Measurements from ENCODE around the gene APBB2. TPM values are rescaled to one million over a fixed set of nuclear protein-coding genes. Genes with fewer than 3 reads are reported as not detected.

Gene APBB2
- total and polyA plus RNA-seq, 2 of the 4 experiments (the other 2 are of a cell fraction), result 47.9 to 75.5 TPM

DNA sequence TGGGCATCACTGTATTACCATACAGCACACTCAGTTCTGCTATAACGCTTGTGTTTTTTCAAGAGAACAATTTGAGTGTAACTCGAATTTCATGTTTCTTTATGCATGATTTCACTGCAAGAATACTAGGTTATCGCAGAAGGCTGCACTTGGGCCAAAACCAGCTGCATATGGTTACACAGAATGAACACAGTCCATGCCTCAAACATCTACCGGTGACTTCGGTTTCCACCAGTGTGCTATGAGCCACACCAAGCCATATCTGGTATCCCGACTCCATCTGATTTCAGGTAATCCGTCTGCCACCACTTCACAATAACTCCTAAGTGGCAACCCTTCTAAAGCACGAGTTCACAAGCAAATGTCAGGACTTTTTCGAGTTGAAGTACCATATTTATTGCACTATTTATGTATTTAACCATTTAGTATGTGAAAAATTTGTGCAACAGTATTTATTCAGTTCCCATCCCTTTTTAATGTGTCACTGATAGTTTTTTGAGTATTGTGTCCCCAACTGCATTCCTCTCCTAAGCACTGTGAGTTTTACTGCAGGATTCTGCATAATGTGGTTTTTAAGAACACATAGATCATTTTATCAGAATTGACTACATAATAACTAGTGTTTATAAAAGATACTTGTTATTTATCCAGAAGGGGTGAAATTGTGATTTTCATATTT is 111.8 kb downstream of the APBB2 start:
- H4K91ac ChIP-seq (ENCODE audit: insufficient read depth, low read depth, low read length), result no peak overlapping the region
- no peak overlapping the region for H3K18ac ChIP-seq (ENCODE audit: low read depth, low read length)
- in situ Hi-C loops (cut with MboI; ENCODE audit: low sequenced_read_pairs) (no loop called here), dilution Hi-C loops (cut with HindIII; ENCODE audit: low sequenced_read_pairs, unreplicated experiment) (no loop called here), intact Hi-C loops (cut with micrococcal nuclease) (no loop called here)
- no peak overlapping the region for H2BK15ac ChIP-seq (ENCODE audit: low read depth, low read length)
- H2AFZ ChIP-seq (replicated peaks; ENCODE audit: low read length, poor library complexity), result no peak overlapping the region
- no peak overlapping the region for H2BK5ac ChIP-seq (ENCODE audit: low read depth, low read length, poor library complexity, severe bottlenecking)
- H3K27me3 ChIP-seq (ENCODE audit: control insufficient read depth, insufficient read depth, low read length), result no peaks in the 10 kb centered on the region
- DNase-seq, result no peak
- 61% methylated on average over 3 of the region's 9 CpGs; no CpG with 5 or more reads in 1 of the 2 experiments for WGBS, 2 experiments (ENCODE audit: extremely low coverage in 2 of 2, insufficient read length in 1 of 2)
- no peak overlapping the region for H3K27ac ChIP-seq (ENCODE audit: insufficient read depth, low read length)
- no peak overlapping the region; the same call in 1 of the 2 replicates for H3K14ac ChIP-seq (replicated peaks; ENCODE audit: low read depth, low read length)
- no peak overlapping the region for H4K5ac ChIP-seq (ENCODE audit: low read depth, low read length)
- H2BK20ac ChIP-seq (ENCODE audit: low read depth, low read length), result no peak overlapping the region
- H4K20me1 ChIP-seq (ENCODE audit: insufficient read depth, low read length), result peaks cover 2% of the 10 kb centered on the region; the same call in 1 of the 2 replicates
- H3K56ac ChIP-seq (ENCODE audit: extremely low read depth, insufficient read depth, low read length), result no peak overlapping the region
- no peak overlapping the region for H3K4me3 ChIP-seq (ENCODE audit: insufficient read depth, low read depth, low read length)
- H3K9me1 ChIP-seq (ENCODE audit: insufficient read depth, low read length), result peaks cover 3% of the 10 kb centered on the region; the same call in 1 of the 2 replicates
- peaks cover 14 to 26% of the 10 kb centered on the region in 2 experiments for H3K79me1 ChIP-seq (ENCODE audit: low read depth in 1 of 2, low read length in 2 of 2)
- H3K4ac ChIP-seq (ENCODE audit: low read depth, low read length), result no peak overlapping the region; the same call in 1 of the 2 replicates
- no peak for TF ChIP-seq BHLHE40 (IDR thresholded peaks at IDR 0.05; ENCODE audit: low read depth, low read length)
- no peak for TF ChIP-seq RAD21 (IDR thresholded peaks at IDR 0.05; ENCODE audit: low read length)
- TF ChIP-seq RCOR1 (IDR thresholded peaks at IDR 0.05; ENCODE audit: insufficient replicate concordance, low read length), result no peak
- TF ChIP-seq MAFK (IDR thresholded peaks at IDR 0.05; ENCODE audit: low read depth, low read length), result no peak
- TF ChIP-seq, protein P1, sequence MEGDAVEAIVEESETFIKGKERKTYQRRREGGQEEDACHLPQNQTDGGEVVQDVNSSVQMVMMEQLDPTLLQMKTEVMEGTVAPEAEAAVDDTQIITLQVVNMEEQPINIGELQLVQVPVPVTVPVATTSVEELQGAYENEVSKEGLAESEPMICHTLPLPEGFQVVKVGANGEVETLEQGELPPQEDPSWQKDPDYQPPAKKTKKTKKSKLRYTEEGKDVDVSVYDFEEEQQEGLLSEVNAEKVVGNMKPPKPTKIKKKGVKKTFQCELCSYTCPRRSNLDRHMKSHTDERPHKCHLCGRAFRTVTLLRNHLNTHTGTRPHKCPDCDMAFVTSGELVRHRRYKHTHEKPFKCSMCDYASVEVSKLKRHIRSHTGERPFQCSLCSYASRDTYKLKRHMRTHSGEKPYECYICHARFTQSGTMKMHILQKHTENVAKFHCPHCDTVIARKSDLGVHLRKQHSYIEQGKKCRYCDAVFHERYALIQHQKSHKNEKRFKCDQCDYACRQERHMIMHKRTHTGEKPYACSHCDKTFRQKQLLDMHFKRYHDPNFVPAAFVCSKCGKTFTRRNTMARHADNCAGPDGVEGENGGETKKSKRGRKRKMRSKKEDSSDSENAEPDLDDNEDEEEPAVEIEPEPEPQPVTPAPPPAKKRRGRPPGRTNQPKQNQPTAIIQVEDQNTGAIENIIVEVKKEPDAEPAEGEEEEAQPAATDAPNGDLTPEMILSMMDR (conservative IDR thresholded peaks at IDR 0.05; ENCODE audit: low read depth, low read length), result no peak
- TF ChIP-seq FOS (IDR thresholded peaks at IDR 0.05; ENCODE audit: low read depth, low read length), result no peak
- TF ChIP-seq SMC3 (IDR thresholded peaks at IDR 0.05; ENCODE audit: low read depth, low read length), result no peak
- no peak for TF ChIP-seq MXI1 (IDR thresholded peaks at IDR 0.05; ENCODE audit: borderline replicate concordance, low read depth, low read length)
- no peak overlapping the region for H3K9ac ChIP-seq (ENCODE audit: low read depth, low read length)
- POLR2A ChIA-PET (ENCODE audit: unreplicated experiment), result no interaction called here
- H3K36me3 ChIP-seq (ENCODE audit: control insufficient read depth, insufficient read depth, low read length), result no peaks in the 10 kb centered on the region
- no peak overlapping the region for H3K4me2 ChIP-seq (ENCODE audit: low read depth, low read length)
- CTCF ChIA-PET, result no interaction called here
- no peak overlapping the region; the same call in 1 of the 2 replicates for H2AK5ac ChIP-seq (ENCODE audit: low read depth, low read length)
- 0 out of 4 replicates have a peak overlapping the region, but pooled peaks of 1 of the 2 experiments have one; percentile 25 for H4K8ac ChIP-seq (ENCODE audit: low read depth in 2 of 2, low read length in 2 of 2)
- H3K9me3 ChIP-seq (ENCODE audit: control insufficient read depth, insufficient read depth, low read length), result no peaks in the 10 kb centered on the region
- BruUV-seq (replicated peaks), result no TSS peak
- H2BK120ac ChIP-seq (ENCODE audit: low read depth, low read length), result no peak overlapping the region
- no peak overlapping the region for H2AK9ac ChIP-seq (replicated peaks; ENCODE audit: low read depth, low read length, poor library complexity)
- H3K23ac ChIP-seq (ENCODE audit: low read depth, low read length), result no peak overlapping the region; the same call in 1 of the 2 replicates
- ATAC-seq (ENCODE audit: low read depth), result 0 out of 2 replicates have a peak, but pooled peaks have one; percentile 27
- peaks cover 3% of the 10 kb centered on the region; the same call in 1 of the 2 replicates for H3K4me1 ChIP-seq (ENCODE audit: control insufficient read depth, insufficient read depth, low read length)

Data from IMR-90 (cell line).